Muscle of arm (tissue), 14 donors: ENCODE measurements around the gene ZNF618. TPM values are rescaled to one million over a fixed set of nuclear protein-coding genes. Genes with fewer than 3 reads are reported as not detected.
A peak's percentile ranks its signal among the peaks of the same experiment; 100 is the strongest.

Experiments
- DNase-seq: peaks from one replicate; pipeline ENCODE4 v3.0.0-alpha.2; 2013
- long read RNA-seq, 11 donors: transcript quantifications; one replicate each; lab custom pipeline, GENCODE V29; 2026
- polyA plus RNA-seq, 12 donors: library from polyadenylated mRNA; unstranded; fragments of 120-200 nt; gene quantifications; one replicate each; pipeline ENCODE4 v1.2.1, GENCODE V29; 2013; ENCODE audit not compliant: insufficient read length in 12 of 12

The ZNF618 gene
- polyA plus RNA-seq, result 10 to 100 TPM in 11 of 12 donors, not detected in 1; 11.6 to 22.5 (median 14.9) TPM
- long read RNA-seq, donor 1, full-length matches to known transcripts, result 1 of 1 reads
- long read RNA-seq, donor 1, partial matches to known transcripts, result 0 of 1 reads
- long read RNA-seq, donor 1, other reads (novel, unspliced or antisense), result 0 of 1 reads
- long read RNA-seq, donor 2, full-length matches to known transcripts, result 2 of 2 reads
- long read RNA-seq, donor 2, partial matches to known transcripts, result 0 of 2 reads
- long read RNA-seq, donor 2, other reads (novel, unspliced or antisense), result 0 of 2 reads
- long read RNA-seq, donor 3, partial matches to known transcripts, result 0 of 1 reads
- long read RNA-seq, donor 3, other reads (novel, unspliced or antisense), result 0 of 1 reads
- long read RNA-seq, donor 4, full-length matches to known transcripts, result 1 of 1 reads
- long read RNA-seq, donor 4, partial matches to known transcripts, result 0 of 1 reads
- long read RNA-seq, donor 4, other reads (novel, unspliced or antisense), result 0 of 1 reads
- long read RNA-seq, donor 5, result 0 reads
- long read RNA-seq, donor 6, result 0 reads
- long read RNA-seq, donor 7, full-length matches to known transcripts, result 1 of 1 reads
- long read RNA-seq, donor 7, partial matches to known transcripts, result 0 of 1 reads
- long read RNA-seq, donor 7, other reads (novel, unspliced or antisense), result 0 of 1 reads
- long read RNA-seq, donor 8, full-length matches to known transcripts, result 2 of 2 reads
- long read RNA-seq, donor 8, partial matches to known transcripts, result 0 of 2 reads
- long read RNA-seq, donor 8, other reads (novel, unspliced or antisense), result 0 of 2 reads
- long read RNA-seq, donor 9, result 0 reads
- long read RNA-seq, donor 10, full-length matches to known transcripts, result 1 of 1 reads
- long read RNA-seq, donor 10, partial matches to known transcripts, result 0 of 1 reads
- long read RNA-seq, donor 10, other reads (novel, unspliced or antisense), result 0 of 1 reads
- long read RNA-seq, donor 11, result 0 reads

GRCh38 chr9:113876151-113876992 is at the start of gene ZNF618:
Gene ZNF618, plus strand, starts transcription at chr9:113876309. Its CDS starts 72 bp downstream, at chr9:113876381.
- DNase-seq, result no peak

GRCh38 chr9:113828221-113828620 is 47.9 kb upstream of the ZNF618 start:
- no peak for DNase-seq

- DNase-seq, result no peak
Measured at GRCh38 chr9:113837334-113837733, 38.8 kb upstream of the ZNF618 start.

- DNase-seq, result no peak
Measured at GRCh38 chr9:113842086-113842485, 34.0 kb upstream of the ZNF618 start.

- DNase-seq, result peak; percentile 4
Measured at GRCh38 chr9:113844466-113844865, 31.6 kb upstream of the ZNF618 start.

GRCh38 chr9:113851359-113851758 is 24.8 kb upstream of the ZNF618 start:
- DNase-seq, result no peak

GRCh38 chr9:113851873-113852272 is 24.2 kb upstream of the ZNF618 start:
- no peak for DNase-seq

GRCh38 chr9:113853333-113853732 is 22.8 kb upstream of the ZNF618 start:
- no peak for DNase-seq

- no peak for DNase-seq
Measured at GRCh38 chr9:113854310-113854709, 21.8 kb upstream of the ZNF618 start.

GRCh38 chr9:113857875-113858274 is 18.2 kb upstream of the ZNF618 start:
- no peak for DNase-seq

- DNase-seq, result no peak
Measured at GRCh38 chr9:113858282-113858681, 17.8 kb upstream of the ZNF618 start.

GRCh38 chr9:113863345-113863744 is 12.8 kb upstream of the ZNF618 start:
- DNase-seq, result no peak

- no peak for DNase-seq
Measured at GRCh38 chr9:113868501-113868900, 7.6 kb upstream of the ZNF618 start.

- no peak for DNase-seq
Measured at GRCh38 chr9:113872485-113873143, 3.5 kb upstream of the ZNF618 start.

GRCh38 chr9:113873446-113873845 is 2.7 kb upstream of the ZNF618 start:
- no peak for DNase-seq

- no peak for DNase-seq
Measured at GRCh38 chr9:113873926-113874325, 2.2 kb upstream of the ZNF618 start.

GRCh38 chr9:113875459-113876150 is 504 bp upstream of the ZNF618 start:
- DNase-seq, result no peak

- no peak for DNase-seq
Measured at GRCh38 chr9:113876993-113877368, 872 bp downstream of the ZNF618 start.

- DNase-seq, result no peak
Measured at GRCh38 chr9:113879318-113879717, 3.2 kb downstream of the ZNF618 start.

GRCh38 chr9:113879911-113880310 is 3.8 kb downstream of the ZNF618 start:
- no peak for DNase-seq
